IMR-90 (cell line): Measurements from ENCODE around the gene SMARCAD1. TPM values are rescaled to one million over a fixed set of nuclear protein-coding genes. Genes with fewer than 3 reads are reported as not detected.

Experiments used
- ATAC-seq: fragments of 200-7000 bp; cut with Tn5 transposase; 2 replicates; pipeline ENCODE4 v1.9.1; 2020; ENCODE audit warnings: low read depth, mild to moderate bottlenecking, moderate library complexity
- BruUV-seq: library from RNA; stranded (reverse); fragments of 400-500 nt; replicated peaks from 2 replicates; lab custom pipeline; 2021; lab: Mats Ljungman, UMichigan
- CTCF ChIA-PET: fragments of 300-600 bp; formaldehyde crosslinking; extraction: SDS; loops from one replicate; lab custom pipeline; 2021; ENCODE audit warnings: antibody characterized with exemption; lab: Yijun Ruan, JAX
- POLR2A ChIA-PET: fragments of 300-600 bp; sonication (Branson Sonifier 250); formaldehyde crosslinking; loops from one replicate; lab custom pipeline; 2022; ENCODE audit warnings: antibody characterized with exemption; ENCODE audit not compliant: unreplicated experiment; lab: Charles Lee
- DNase-seq: peaks from one replicate; pipeline ENCODE4 v3.0.0; 2013
- H2AFZ ChIP-seq: replicated peaks from 2 replicates; pipeline ENCODE3; 2013; ENCODE audit warnings: low read length, mild to moderate bottlenecking; ENCODE audit not compliant: poor library complexity
- H2AK5ac ChIP-seq: 2 replicates; pipeline ENCODE4 v1.6.1; 2013; ENCODE audit warnings: low read depth, low read length, inconsistent platforms
- H2AK9ac ChIP-seq: replicated peaks from 2 replicates; pipeline ENCODE3; 2013; ENCODE audit warnings: mild to moderate bottlenecking, low read depth, low read length, moderate library complexity; ENCODE audit not compliant: poor library complexity
- H2BK120ac ChIP-seq: 2 replicates; pipeline ENCODE4 v1.6.1; 2013; ENCODE audit warnings: low read depth, low read length, inconsistent platforms
- H2BK15ac ChIP-seq: 3 replicates; pipeline ENCODE4 v1.6.1; 2013; ENCODE audit warnings: low read depth, low read length, inconsistent platforms
- H2BK20ac ChIP-seq: 2 replicates; pipeline ENCODE4 v1.6.1; 2013; ENCODE audit warnings: low read depth, mild to moderate bottlenecking, inconsistent platforms, low read length, moderate library complexity
- H2BK5ac ChIP-seq: 2 replicates; pipeline ENCODE4 v1.6.1; 2013; ENCODE audit warnings: mild to moderate bottlenecking, low read depth, low read length, inconsistent platforms; ENCODE audit not compliant: poor library complexity, severe bottlenecking
- H3K14ac ChIP-seq: replicated peaks from 2 replicates; pipeline ENCODE4 v1.6.1; 2013; ENCODE audit warnings: low read depth, low read length, inconsistent platforms
- H3K18ac ChIP-seq: 2 replicates; pipeline ENCODE4 v1.6.1; 2013; ENCODE audit warnings: low read depth, low read length, control low read depth
- H3K23ac ChIP-seq: 2 replicates; pipeline ENCODE4 v1.6.1; 2013; ENCODE audit warnings: low read depth, low read length, inconsistent platforms
- H3K27ac ChIP-seq: 2 replicates; pipeline ENCODE4 v1.5.1; 2013; ENCODE audit warnings: mild to moderate bottlenecking, control low read depth, low read length; ENCODE audit not compliant: insufficient read depth
- H3K27me3 ChIP-seq: 2 replicates; pipeline ENCODE4 v1.6.1; 2013; ENCODE audit warnings: low read length; ENCODE audit not compliant: control insufficient read depth, insufficient read depth
- H3K36me3 ChIP-seq: 2 replicates; pipeline ENCODE4 v1.6.1; 2013; ENCODE audit warnings: low read length, mixed read lengths; ENCODE audit not compliant: control insufficient read depth, insufficient read depth
- H3K4ac ChIP-seq: 2 replicates; pipeline ENCODE4 v1.6.1; 2013; ENCODE audit warnings: low read depth, low read length, inconsistent platforms
- H3K4me1 ChIP-seq: 2 replicates; pipeline ENCODE4 v1.6.1; 2013; ENCODE audit warnings: low read length, mixed read lengths; ENCODE audit not compliant: control insufficient read depth, insufficient read depth
- H3K4me2 ChIP-seq: 2 replicates; pipeline ENCODE4 v1.6.1; 2013; ENCODE audit warnings: low read depth, mild to moderate bottlenecking, control low read depth, low read length, moderate library complexity
- H3K4me3 ChIP-seq: 2 replicates; pipeline ENCODE4 v1.5.1; 2013; ENCODE audit warnings: low read depth, mild to moderate bottlenecking, control low read depth, low read length, moderate library complexity; ENCODE audit not compliant: insufficient read depth
- H3K56ac ChIP-seq: 2 replicates; pipeline ENCODE4 v1.6.1; 2013; ENCODE audit warnings: low read length, inconsistent platforms; ENCODE audit not compliant: insufficient read depth; ENCODE audit errors: extremely low read depth
- H3K79me1 ChIP-seq, 2 experiments: 2 replicates each; pipeline ENCODE4 v1.6.1; 2013; ENCODE audit warnings: low read length in 2 of 2, inconsistent platforms in 1 of 2, low read depth in 1 of 2
- H3K9ac ChIP-seq: 2 replicates; pipeline ENCODE4 v1.6.1; 2013; ENCODE audit warnings: low read depth, low read length, control low read depth
- H3K9me1 ChIP-seq: 2 replicates; pipeline ENCODE4 v1.6.1; 2013; ENCODE audit warnings: low read length, inconsistent platforms; ENCODE audit not compliant: insufficient read depth
- H3K9me3 ChIP-seq: 2 replicates; pipeline ENCODE4 v1.6.1; 2013; ENCODE audit warnings: low read length; ENCODE audit not compliant: control insufficient read depth, insufficient read depth
- H4K20me1 ChIP-seq: 2 replicates; pipeline ENCODE4 v1.6.1; 2013; ENCODE audit warnings: low read length, inconsistent platforms; ENCODE audit not compliant: insufficient read depth
- H4K5ac ChIP-seq: 2 replicates; pipeline ENCODE4 v1.6.1; 2013; ENCODE audit warnings: mild to moderate bottlenecking, low read depth, low read length, control low read depth
- H4K8ac ChIP-seq, 2 experiments: 2 replicates each; pipeline ENCODE4 v1.6.1; 2013; ENCODE audit warnings: low read depth in 2 of 2, low read length in 2 of 2, control low read depth in 1 of 2, inconsistent platforms in 1 of 2
- H4K91ac ChIP-seq: 2 replicates; pipeline ENCODE4 v1.6.1; 2013; ENCODE audit warnings: low read depth, low read length, inconsistent platforms; ENCODE audit not compliant: insufficient read depth
- BHLHE40 ChIP-seq: fragments of 150-350 bp; IDR thresholded peaks from 2 replicates; pipeline ENCODE4 v1.6.1; 2016; ENCODE audit warnings: mild to moderate bottlenecking, low read depth, low read length
- CEBPB ChIP-seq: IDR thresholded peaks from 2 replicates; pipeline ENCODE4 v1.6.1; 2012; ENCODE audit warnings: low read depth, low read length, improper control_type of control experiment
- CHD1 ChIP-seq: IDR thresholded peaks from 2 replicates; pipeline ENCODE4 v1.6.1; 2012; ENCODE audit warnings: low read depth, low read length, improper control_type of control experiment
- ELK1 ChIP-seq: fragments of 150-350 bp; IDR thresholded peaks from 2 replicates; pipeline ENCODE4 v1.6.1; 2016; ENCODE audit warnings: low read depth, mild to moderate bottlenecking, low read length, moderate library complexity, borderline replicate concordance
- FOS ChIP-seq: fragments of 150-350 bp; IDR thresholded peaks from 2 replicates; pipeline ENCODE4 v1.6.1; 2016; ENCODE audit warnings: low read depth, low read length
- MAFK ChIP-seq: IDR thresholded peaks from 2 replicates; pipeline ENCODE4 v1.6.1; 2012; ENCODE audit warnings: low read depth, low read length, improper control_type of control experiment
- MAZ ChIP-seq: IDR thresholded peaks from 2 replicates; pipeline ENCODE4 v1.6.1; 2012; ENCODE audit warnings: low read depth, mild to moderate bottlenecking, low read length, improper control_type of control experiment, moderate library complexity, borderline replicate concordance
- MXI1 ChIP-seq: IDR thresholded peaks from 2 replicates; pipeline ENCODE4 v1.6.1; 2012; ENCODE audit warnings: low read depth, mild to moderate bottlenecking, low read length, moderate library complexity, borderline replicate concordance
- NFE2L2 ChIP-seq: fragments of 150-350 bp; IDR thresholded peaks from 2 replicates; pipeline ENCODE4 v1.6.1; 2016; ENCODE audit warnings: low read depth, mild to moderate bottlenecking, low read length
- RAD21 ChIP-seq: IDR thresholded peaks from 2 replicates; pipeline ENCODE4 v1.6.1; 2012; ENCODE audit warnings: low read length, improper control_type of control experiment
- RCOR1 ChIP-seq: IDR thresholded peaks from 2 replicates; pipeline ENCODE4 v1.6.1; 2012; ENCODE audit warnings: mild to moderate bottlenecking, low read length, improper control_type of control experiment; ENCODE audit not compliant: insufficient replicate concordance
- RFX5 ChIP-seq: IDR thresholded peaks from 2 replicates; pipeline ENCODE4 v1.8.0; 2012; ENCODE audit warnings: low read depth, mild to moderate bottlenecking, low read length, moderate library complexity
- WGBS, 2 experiments: methylation state at CpG; one replicate each; pipeline versions ENCODE4 v1.1.5 to v1.1.7; 2013; ENCODE audit warnings: missing lambda C conversion rate in 2 of 2; ENCODE audit not compliant: insufficient read length in 1 of 2; ENCODE audit errors: extremely low coverage in 2 of 2; 5-methylcytosine and 5-hydroxymethylcytosine counted together
- dilution Hi-C: fragments of 300-500 bp; cut with HindIII; formaldehyde crosslinking; loops from one replicate; pipeline ENCODE4 v1.14.3; 2018; ENCODE audit warnings: low sequenced_read_pairs; ENCODE audit not compliant: unreplicated experiment
- in situ Hi-C: fragments of 300-500 bp; cut with MboI; formaldehyde crosslinking; loops from 3 replicates; pipeline ENCODE4 v1.14.3; 2019; ENCODE audit warnings: low sequenced_read_pairs, inconsistent platforms, mixed read lengths
- intact Hi-C: fragments of 100-400 bp; cut with micrococcal nuclease; formaldehyde crosslinking; loops from 2 replicates; pipeline ENCODE4 v1.10.0; 2022
- polyA plus RNA-seq, 3 experiments: library from polyadenylated mRNA; depleted of rRNA; stranded (reverse); fragments of >200 nt; gene quantifications; 2 replicates each; pipeline ENCODE4 v1.2.3, GENCODE V29; 2012; ENCODE audit warnings: low replicate concordance in 1 of 3
- total RNA-seq: library from RNA; depleted of rRNA; stranded (reverse); fragments of >200 nt; gene quantifications from 2 replicates; pipeline ENCODE4 v1.2.3, GENCODE V29; 2012
- TF ChIP-seq, protein P1 (sequence below): fragments of 150-350 bp; IDR thresholded peaks from 2 replicates; pipeline ENCODE4 v1.6.1; 2017; ENCODE audit warnings: mild to moderate bottlenecking, antibody characterized with exemption, low read length, low read depth
- TF ChIP-seq, protein P2 (sequence below): conservative IDR thresholded peaks from 2 replicates; pipeline ENCODE4 v1.5.1; 2012; ENCODE audit warnings: mild to moderate bottlenecking, low read depth, low read length, improper control_type of control experiment

The SMARCAD1 gene
- total and polyA plus RNA-seq, 2 of the 4 experiments (the other 2 are of a cell fraction) = 12.3 to 35.3 TPM

- H4K8ac ChIP-seq = no peak overlapping the region
- no peak overlapping the region for H3K4me2 ChIP-seq
- H4K20me1 ChIP-seq = no peaks in the 10 kb centered on the region
- H2BK15ac ChIP-seq = no peak overlapping the region
- H2AFZ ChIP-seq = no peak overlapping the region
- ATAC-seq (no peak), DNase-seq (no peak)
- CTCF ChIA-PET = no interaction called here
- no peak overlapping the region for H3K4me3 ChIP-seq
- H3K27me3 ChIP-seq = no peaks in the 10 kb centered on the region; the same call in 1 of the 2 replicates
- H2BK20ac ChIP-seq = no peak overlapping the region
- H3K56ac ChIP-seq = no peak overlapping the region
- H4K91ac ChIP-seq = no peak overlapping the region
- H3K9me3 ChIP-seq = no peaks in the 10 kb centered on the region
- TF ChIP-seq MAZ = no peak
- no peak for TF ChIP-seq MAFK
- no peak for TF ChIP-seq RFX5
- TF ChIP-seq BHLHE40 = no peak
- TF ChIP-seq CHD1 = no peak
- TF ChIP-seq, protein P1, sequence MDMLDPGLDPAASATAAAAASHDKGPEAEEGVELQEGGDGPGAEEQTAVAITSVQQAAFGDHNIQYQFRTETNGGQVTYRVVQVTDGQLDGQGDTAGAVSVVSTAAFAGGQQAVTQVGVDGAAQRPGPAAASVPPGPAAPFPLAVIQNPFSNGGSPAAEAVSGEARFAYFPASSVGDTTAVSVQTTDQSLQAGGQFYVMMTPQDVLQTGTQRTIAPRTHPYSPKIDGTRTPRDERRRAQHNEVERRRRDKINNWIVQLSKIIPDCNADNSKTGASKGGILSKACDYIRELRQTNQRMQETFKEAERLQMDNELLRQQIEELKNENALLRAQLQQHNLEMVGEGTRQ = no peak
- TF ChIP-seq CEBPB = no peak
- TF ChIP-seq RCOR1 = no peak
- TF ChIP-seq RAD21 = no peak
- no peak for TF ChIP-seq FOS
- TF ChIP-seq ELK1 = no peak
- no peak for TF ChIP-seq MXI1
- TF ChIP-seq, protein P2, sequence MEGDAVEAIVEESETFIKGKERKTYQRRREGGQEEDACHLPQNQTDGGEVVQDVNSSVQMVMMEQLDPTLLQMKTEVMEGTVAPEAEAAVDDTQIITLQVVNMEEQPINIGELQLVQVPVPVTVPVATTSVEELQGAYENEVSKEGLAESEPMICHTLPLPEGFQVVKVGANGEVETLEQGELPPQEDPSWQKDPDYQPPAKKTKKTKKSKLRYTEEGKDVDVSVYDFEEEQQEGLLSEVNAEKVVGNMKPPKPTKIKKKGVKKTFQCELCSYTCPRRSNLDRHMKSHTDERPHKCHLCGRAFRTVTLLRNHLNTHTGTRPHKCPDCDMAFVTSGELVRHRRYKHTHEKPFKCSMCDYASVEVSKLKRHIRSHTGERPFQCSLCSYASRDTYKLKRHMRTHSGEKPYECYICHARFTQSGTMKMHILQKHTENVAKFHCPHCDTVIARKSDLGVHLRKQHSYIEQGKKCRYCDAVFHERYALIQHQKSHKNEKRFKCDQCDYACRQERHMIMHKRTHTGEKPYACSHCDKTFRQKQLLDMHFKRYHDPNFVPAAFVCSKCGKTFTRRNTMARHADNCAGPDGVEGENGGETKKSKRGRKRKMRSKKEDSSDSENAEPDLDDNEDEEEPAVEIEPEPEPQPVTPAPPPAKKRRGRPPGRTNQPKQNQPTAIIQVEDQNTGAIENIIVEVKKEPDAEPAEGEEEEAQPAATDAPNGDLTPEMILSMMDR = no peak
- TF ChIP-seq NFE2L2 = no peak
- BruUV-seq = no TSS peak
- no peaks in the 10 kb centered on the region for H3K79me1 ChIP-seq
- H3K4ac ChIP-seq = no peak overlapping the region
- H3K4me1 ChIP-seq = no peaks in the 10 kb centered on the region
- H3K9ac ChIP-seq = no peak overlapping the region
- intact Hi-C loops (loop anchor here (10.0 kb wide), 1 partner anchor 793 kb away; no protein-coding TSS in a partner anchor), in situ Hi-C loops (loop anchor here (5.0 to 10.0 kb wide), 2 partner anchors 90 to 293 kb away; no protein-coding TSS in a partner anchor), dilution Hi-C loops (no loop called here)
- H3K36me3 ChIP-seq = no peaks in the 10 kb centered on the region
- no peak overlapping the region for H2AK5ac ChIP-seq
- H2BK120ac ChIP-seq = no peak overlapping the region
- no CpG with 5 or more reads among the region's 2 CpGs for WGBS, 2 experiments
- no peak overlapping the region for H2BK5ac ChIP-seq
- no peak overlapping the region for H4K5ac ChIP-seq
- POLR2A ChIA-PET = no interaction called here
- H2AK9ac ChIP-seq = no peak overlapping the region
- H3K18ac ChIP-seq = no peak overlapping the region
- H3K14ac ChIP-seq = no peak overlapping the region
- no peaks in the 10 kb centered on the region for H3K9me1 ChIP-seq
- no peak overlapping the region for H3K23ac ChIP-seq
- H3K27ac ChIP-seq = no peak overlapping the region
Observed at GRCh38 chr4:94302191-94302590, 94.5 kb downstream of the SMARCAD1 start.
